HG02870 (cell line): ENCODE measurements around the gene ARHGAP21.
"Not testable (repeated sequence)": the region's sequence is repeated elsewhere in the genome, so short reads cannot be mapped to it uniquely, and the experiment has no call there.

Experiments
- ATAC-seq: cut with Tn5 transposase; IDR thresholded peaks from one replicate; pipeline ENCODE4 v1.9.1; 2021; ENCODE audit warnings: mild to moderate bottlenecking, moderate library complexity; ENCODE audit not compliant: unreplicated experiment

Gene ARHGAP21

GRCh38 chr10:24643679-24644209, 79.9 kb downstream of the ARHGAP21 start:
- no peak for ATAC-seq

- ATAC-seq = peak; percentile 78
Observed at GRCh38 chr10:24642921-24643678, 80.6 kb downstream of the ARHGAP21 start.

GRCh38 chr10:24639124-24639523, 84.6 kb downstream of the ARHGAP21 start:
- ATAC-seq = no peak

DNA sequence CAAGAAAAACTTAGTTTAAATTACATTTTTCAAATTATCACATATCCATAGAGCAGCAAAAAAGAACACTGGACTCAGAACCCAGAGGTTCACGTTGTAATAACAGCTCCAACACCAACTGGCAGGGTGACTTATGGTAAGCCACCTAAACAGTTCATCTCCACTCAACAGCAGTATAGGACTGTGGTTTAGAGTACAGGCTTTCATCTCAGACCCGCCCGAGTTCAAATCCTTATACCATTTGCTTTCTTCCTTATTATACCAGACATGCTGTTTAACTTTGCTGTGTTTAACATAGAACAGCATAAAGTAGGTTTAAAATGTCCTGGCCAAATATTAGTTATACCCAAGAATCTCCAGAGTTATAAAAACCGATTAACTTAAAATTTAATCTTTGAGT, 97.9 kb downstream of the ARHGAP21 start:
- no peak for ATAC-seq

DNA sequence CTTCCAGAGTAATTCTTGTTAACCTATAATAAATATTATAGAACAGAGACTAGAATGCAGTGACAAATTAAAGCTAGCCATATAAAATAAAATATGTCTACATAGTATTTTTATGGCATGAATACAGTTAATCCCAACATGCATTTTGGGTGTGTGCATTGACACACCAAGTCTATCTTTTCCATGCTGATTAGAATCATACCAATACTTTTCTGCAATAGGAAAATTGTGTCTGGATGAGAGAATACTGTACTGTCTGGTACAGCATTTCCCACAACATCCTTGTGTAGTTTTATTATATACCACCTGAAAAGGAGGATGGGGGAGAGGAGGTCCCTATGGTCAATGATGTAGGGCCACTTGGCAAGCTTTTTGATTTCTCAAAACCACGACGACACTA, 100.3 kb downstream of the ARHGAP21 start:
- ATAC-seq = no peak

DNA sequence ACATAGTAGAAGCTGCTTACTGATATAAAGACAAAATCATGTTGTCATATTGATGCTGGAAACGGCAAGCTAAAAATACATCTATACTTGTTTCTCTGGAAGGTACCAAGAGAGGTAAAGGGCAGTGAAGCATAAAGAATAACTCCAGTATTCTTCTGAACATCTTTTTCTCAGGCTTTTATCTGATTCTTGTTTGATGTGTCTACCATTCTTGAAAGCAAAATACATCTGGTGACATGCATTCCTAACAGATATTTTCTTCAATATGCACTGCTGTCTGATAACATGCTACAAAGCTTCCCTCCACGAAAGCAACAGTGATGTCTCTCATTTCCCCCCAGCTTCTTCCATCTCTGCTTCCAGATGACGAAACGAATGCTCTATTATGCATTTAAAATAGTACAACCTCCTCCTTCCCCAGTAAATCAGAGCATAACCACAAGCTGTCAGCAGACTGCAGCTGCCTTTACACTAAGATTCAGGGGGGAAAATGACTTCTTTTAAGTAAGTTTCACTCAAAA, 100.8 kb downstream of the ARHGAP21 start:
- no peak for ATAC-seq

DNA sequence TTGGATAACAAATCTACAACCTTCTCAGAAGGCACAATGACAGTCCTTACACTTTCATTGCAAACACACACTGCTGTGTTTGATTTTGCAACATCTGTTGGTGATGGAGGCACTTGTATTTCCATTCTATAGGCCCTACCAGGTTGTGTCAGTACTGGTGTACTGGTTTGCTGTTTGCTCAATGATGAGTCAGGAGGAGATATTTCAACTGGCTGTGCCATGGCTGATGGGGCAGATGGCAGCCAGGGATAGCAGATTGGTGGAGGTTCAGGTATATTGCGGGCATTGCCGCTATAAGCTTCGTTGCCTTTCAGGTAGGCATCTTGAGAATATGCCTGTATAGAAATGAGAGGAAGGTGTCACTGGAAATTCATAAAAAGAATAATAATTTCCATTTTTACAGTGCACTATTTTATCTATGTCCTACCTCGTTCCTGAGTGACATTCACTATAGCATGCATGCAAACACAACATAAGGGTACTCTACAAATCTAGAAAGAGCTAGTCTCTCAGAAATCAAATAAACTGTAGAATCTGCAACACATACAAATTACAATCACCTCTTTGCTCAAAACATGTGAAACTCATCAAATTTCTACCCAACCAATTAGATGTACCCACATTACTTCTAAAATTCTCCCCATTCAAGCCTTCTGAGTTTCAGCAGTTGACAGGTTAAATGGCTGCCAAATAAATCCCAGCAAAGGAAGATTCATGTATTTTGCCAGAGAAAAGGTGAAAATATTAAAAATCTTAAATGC, 102.5 kb downstream of the ARHGAP21 start:
- ATAC-seq = not testable (repeated sequence)

DNA sequence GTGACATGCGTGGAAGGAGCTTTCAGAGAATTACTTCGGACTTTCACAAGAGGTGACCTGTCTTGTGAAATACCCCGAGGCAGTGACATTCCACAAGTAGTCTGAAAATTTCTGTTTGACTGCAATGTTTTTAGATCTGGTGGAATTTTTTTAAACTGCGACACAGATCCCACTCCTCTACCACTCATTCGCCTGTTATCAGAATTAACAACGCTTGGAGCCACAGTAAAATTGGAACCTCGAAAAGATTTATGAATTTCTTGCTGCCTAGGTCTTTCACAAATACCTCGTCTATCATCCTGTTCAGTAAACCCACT, 103.7 kb downstream of the ARHGAP21 start:
- ATAC-seq = not testable (repeated sequence)

GRCh38 chr10:24619291-24619993, 104.2 kb downstream of the ARHGAP21 start:
- not testable (repeated sequence) for ATAC-seq

- ATAC-seq = no peak
Observed at GRCh38 chr10:24618401-24618800, 105.3 kb downstream of the ARHGAP21 start.

GRCh38 chr10:24617771-24618396, 105.8 kb downstream of the ARHGAP21 start:
- ATAC-seq = peak; percentile 60

GRCh38 chr10:24616536-24616935, 107.2 kb downstream of the ARHGAP21 start:
- no peak for ATAC-seq

GRCh38 chr10:24606021-24606420, 117.7 kb downstream of the ARHGAP21 start:
- ATAC-seq = no peak

DNA sequence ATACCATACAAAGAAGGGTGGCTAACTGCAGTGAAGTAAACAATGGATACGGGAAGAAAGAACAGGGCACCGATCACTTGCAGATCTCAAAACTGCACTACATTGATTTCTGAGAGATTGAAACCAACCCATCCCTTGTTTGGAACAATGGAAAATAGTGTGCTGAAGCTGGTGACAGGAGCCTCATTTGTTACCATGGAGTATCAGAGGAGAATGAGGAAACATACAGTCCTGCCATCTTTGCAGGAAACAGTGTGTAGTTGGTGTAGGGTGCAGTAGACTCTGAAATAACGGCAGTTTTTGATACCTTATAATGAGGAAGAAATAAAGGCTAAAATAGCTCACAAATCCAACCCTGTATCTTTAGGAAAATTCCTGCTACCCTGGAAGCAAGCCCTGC, 118.5 kb downstream of the ARHGAP21 start:
- ATAC-seq = no peak

DNA sequence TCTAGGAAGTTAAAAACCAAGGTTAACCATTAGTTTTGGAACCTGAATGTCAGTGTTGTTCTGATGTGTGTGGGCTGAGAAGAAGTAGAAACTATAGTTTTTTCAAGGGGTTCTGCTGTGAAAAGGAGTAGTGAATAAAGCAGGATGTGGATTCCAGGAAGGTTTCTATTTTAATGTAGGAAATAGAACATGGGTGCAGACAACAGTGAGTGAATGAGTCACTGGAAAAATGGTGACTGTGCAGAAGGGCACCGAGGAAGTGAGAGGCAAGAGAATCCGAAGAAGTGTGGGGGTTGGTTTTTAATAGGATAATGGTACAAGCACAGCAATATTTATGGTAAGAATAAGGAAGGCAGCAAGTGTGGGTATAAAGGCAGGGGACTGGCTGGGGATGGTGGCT, 120.4 kb downstream of the ARHGAP21 start:
- ATAC-seq = no peak

DNA sequence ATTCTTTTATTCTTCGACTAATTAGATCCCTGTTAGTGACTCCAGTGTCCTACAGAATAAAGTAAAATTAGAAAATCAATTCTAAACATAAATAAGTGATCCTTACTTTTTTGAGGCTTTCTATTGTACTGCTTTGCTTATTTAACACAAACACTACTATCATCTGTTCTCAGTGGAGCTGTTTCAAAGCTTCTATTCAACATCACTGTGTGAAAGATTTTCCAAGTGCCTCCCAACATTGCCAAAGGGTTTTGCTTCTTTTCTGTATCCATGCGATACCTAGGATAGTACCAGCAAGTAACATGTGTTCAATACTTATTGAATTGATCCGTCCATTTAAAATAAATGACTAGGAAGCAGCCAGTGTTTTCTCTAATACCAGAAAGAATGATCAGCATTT, 125.7 kb downstream of the ARHGAP21 start:
- no peak for ATAC-seq

DNA sequence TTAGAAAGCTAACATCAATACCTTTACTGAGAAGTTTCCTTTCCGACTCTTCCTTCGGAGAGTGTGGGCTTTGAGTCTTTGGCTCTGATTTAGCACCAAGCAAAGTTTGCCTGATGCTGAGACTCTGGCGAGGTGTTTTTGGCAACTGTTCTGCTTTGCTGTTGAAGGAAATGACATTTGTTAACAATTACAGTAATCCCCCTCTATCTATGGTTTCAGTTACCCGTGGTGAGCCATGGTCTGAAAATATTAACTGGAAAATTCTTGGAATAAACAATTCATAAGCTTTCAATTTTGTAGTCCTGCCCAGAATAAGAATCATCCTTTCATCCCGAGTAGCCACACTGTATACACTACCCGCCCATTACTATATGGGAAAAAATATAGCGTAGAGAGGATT, 126.3 kb downstream of the ARHGAP21 start:
- ATAC-seq = no peak

DNA sequence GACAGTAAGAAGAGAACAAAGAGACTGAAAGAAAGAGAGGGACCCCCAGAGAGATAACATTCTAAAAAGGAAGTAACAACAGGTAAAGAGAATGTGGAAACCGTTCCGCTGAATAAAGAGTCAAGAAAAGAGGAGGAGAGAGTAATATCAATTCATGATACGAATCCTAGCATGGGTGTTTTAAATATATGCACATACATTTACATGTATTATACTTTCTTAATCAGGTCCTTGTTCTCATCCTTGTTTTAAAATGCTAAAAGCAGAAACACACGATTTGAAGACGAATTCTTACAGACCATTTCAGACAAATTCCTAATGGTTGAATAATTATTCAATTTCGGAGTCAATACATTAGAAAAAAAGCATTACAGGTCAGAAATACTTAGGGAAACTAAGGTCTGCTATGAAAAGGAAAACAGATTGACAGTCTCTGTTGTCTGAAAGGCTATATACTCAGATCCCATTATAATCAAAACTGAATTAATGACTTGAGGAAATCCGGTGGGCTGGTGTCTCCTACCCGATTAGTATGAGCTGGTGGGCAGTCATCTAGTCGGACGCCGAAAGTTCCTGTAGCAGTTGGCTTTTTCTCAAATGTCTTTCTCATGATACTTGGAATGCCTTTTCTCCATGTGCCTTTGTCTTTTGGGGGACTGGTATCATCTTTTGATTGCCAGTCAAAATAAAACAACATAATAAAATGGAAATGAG, 127.3 kb downstream of the ARHGAP21 start:
- ATAC-seq = no peak

- no peak for ATAC-seq
Observed at GRCh38 chr10:24590697-24591457, 132.8 kb downstream of the ARHGAP21 start.

- ATAC-seq = no peak
Observed at GRCh38 chr10:24589265-24589664, 134.4 kb downstream of the ARHGAP21 start.
